Glutamatergic neuron (in vitro differentiated cells): ENCODE measurements around the gene HEATR5B. TPM values are rescaled to one million over a fixed set of nuclear protein-coding genes. Genes with fewer than 3 reads are reported as not detected.

ENCODE experiments used
- DNase-seq: peaks from one replicate; pipeline ENCODE4 v3.0.0; 2022
- H3K27ac Mint-ChIP-seq: one replicate; pipeline ENCODE4 v1.8.0; 2020; ENCODE audit warnings: mild to moderate bottlenecking, mixed read lengths, inconsistent platforms; ENCODE audit not compliant: unreplicated experiment
- H3K27me3 Mint-ChIP-seq: one replicate; pipeline ENCODE4 v1.8.0; 2020; ENCODE audit warnings: mild to moderate bottlenecking, moderate library complexity, mixed read lengths, inconsistent platforms; ENCODE audit not compliant: unreplicated experiment
- H3K36me3 Mint-ChIP-seq: one replicate; pipeline ENCODE4 v1.8.0; 2020; ENCODE audit warnings: mild to moderate bottlenecking, mixed read lengths, inconsistent platforms; ENCODE audit not compliant: unreplicated experiment
- H3K4me1 Mint-ChIP-seq: one replicate; pipeline ENCODE4 v1.8.0; 2020; ENCODE audit warnings: mild to moderate bottlenecking, low read depth, mixed read lengths, inconsistent platforms; ENCODE audit not compliant: unreplicated experiment
- H3K4me3 Mint-ChIP-seq: one replicate; pipeline ENCODE4 v1.8.0; 2020; ENCODE audit warnings: mild to moderate bottlenecking, mixed read lengths, inconsistent platforms; ENCODE audit not compliant: unreplicated experiment
- H3K9me3 Mint-ChIP-seq: one replicate; pipeline ENCODE4 v1.8.0; 2020; ENCODE audit warnings: mild to moderate bottlenecking, moderate library complexity, mixed read lengths, inconsistent platforms; ENCODE audit not compliant: unreplicated experiment
- total RNA-seq: library from RNA; stranded (reverse); fragmentation: NEBNext Ultra II Directional; extraction: Animal tissue kit (Norgen Biotek cat#: 25700); gene quantifications from one replicate; pipeline ENCODE4 v1.2.1, GENCODE V29; 2021; ENCODE audit not compliant: unreplicated experiment
- TF ChIP-seq, protein P1 (sequence below): fragments of 200-600 bp; sonication (generic); IDR thresholded peaks from one replicate; pipeline ENCODE4 v1.5.0; 2021; ENCODE audit not compliant: partially characterized antibody, unreplicated experiment

Gene HEATR5B
- total RNA-seq, 1 donor from 2014 or later, result 33.5 TPM

DNA sequence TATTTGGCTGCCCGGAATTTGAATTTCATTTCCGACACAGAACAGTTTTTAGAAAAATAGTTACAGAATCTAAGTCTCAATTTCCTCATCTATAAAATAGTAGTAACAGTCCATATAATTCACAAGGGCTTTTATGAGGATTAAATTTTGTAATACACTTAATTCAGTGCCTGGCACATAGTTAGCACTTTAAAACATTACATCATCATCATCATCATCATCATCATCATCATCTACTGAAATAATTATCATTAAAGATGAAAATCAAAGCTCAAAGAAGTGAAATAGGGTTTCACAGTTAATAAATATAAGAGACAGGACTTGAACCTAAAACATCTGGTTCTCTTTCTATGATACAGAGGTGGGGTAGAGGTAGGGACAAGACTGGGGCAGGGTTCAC, 13.2 kb downstream of the HEATR5B start:
- H3K9me3 Mint-ChIP-seq, result no peaks in the 10 kb centered on the region
- peaks cover 7% of the 10 kb centered on the region for H3K36me3 Mint-ChIP-seq
- TF ChIP-seq, protein P1, sequence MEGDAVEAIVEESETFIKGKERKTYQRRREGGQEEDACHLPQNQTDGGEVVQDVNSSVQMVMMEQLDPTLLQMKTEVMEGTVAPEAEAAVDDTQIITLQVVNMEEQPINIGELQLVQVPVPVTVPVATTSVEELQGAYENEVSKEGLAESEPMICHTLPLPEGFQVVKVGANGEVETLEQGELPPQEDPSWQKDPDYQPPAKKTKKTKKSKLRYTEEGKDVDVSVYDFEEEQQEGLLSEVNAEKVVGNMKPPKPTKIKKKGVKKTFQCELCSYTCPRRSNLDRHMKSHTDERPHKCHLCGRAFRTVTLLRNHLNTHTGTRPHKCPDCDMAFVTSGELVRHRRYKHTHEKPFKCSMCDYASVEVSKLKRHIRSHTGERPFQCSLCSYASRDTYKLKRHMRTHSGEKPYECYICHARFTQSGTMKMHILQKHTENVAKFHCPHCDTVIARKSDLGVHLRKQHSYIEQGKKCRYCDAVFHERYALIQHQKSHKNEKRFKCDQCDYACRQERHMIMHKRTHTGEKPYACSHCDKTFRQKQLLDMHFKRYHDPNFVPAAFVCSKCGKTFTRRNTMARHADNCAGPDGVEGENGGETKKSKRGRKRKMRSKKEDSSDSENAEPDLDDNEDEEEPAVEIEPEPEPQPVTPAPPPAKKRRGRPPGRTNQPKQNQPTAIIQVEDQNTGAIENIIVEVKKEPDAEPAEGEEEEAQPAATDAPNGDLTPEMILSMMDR, result no peak
- DNase-seq, result no peak
- no peaks in the 10 kb centered on the region for H3K27me3 Mint-ChIP-seq
- no peaks in the 10 kb centered on the region for H3K4me1 Mint-ChIP-seq
- no peak overlapping the region for H3K4me3 Mint-ChIP-seq
- no peak overlapping the region for H3K27ac Mint-ChIP-seq

DNA sequence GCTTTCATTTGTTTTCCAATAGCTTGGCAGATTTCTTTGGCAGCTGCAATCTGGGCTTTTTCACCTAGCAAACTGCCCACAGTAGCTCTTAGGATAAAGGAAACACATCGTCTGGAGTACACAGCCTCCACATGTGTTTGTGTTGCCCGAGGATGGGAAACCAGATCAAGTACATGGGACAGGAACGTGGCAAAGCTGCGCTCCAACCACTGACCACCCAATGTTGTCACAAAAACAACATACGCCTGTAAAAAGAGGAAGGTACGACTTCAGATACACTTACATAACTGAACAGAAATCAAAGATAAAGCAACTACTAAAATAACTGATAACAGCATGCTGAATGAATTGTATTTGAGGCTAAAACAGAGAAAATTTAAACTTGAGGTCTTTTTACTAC, 15.5 kb downstream of the HEATR5B start:
- no peak overlapping the region for H3K27ac Mint-ChIP-seq
- no peak for DNase-seq
- H3K9me3 Mint-ChIP-seq, result no peaks in the 10 kb centered on the region
- TF ChIP-seq, protein P1, result no peak
- no peak overlapping the region for H3K4me3 Mint-ChIP-seq
- no peaks in the 10 kb centered on the region for H3K27me3 Mint-ChIP-seq
- H3K4me1 Mint-ChIP-seq, result no peaks in the 10 kb centered on the region
- H3K36me3 Mint-ChIP-seq, result no peaks in the 10 kb centered on the region

DNA sequence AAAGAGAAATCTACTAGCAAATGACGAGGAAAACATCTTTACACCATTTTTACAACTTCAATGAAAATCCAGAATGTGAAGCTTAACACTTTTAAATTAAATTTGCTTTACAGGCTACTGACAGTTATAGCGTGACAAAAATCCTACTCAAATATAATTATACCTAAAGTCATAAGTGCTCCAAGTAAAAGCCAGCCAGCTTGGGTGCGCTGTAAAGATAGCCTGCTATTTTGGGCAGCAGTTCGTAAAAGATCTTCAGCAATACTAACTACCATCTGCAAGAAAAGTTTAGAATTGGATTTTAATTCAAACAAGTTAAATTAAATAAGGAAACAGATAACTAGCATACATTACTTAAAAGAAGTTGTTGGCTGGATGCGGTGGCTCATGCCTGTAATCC, 22.4 kb downstream of the HEATR5B start:
- no peaks in the 10 kb centered on the region for H3K36me3 Mint-ChIP-seq
- no peak for DNase-seq

DNA sequence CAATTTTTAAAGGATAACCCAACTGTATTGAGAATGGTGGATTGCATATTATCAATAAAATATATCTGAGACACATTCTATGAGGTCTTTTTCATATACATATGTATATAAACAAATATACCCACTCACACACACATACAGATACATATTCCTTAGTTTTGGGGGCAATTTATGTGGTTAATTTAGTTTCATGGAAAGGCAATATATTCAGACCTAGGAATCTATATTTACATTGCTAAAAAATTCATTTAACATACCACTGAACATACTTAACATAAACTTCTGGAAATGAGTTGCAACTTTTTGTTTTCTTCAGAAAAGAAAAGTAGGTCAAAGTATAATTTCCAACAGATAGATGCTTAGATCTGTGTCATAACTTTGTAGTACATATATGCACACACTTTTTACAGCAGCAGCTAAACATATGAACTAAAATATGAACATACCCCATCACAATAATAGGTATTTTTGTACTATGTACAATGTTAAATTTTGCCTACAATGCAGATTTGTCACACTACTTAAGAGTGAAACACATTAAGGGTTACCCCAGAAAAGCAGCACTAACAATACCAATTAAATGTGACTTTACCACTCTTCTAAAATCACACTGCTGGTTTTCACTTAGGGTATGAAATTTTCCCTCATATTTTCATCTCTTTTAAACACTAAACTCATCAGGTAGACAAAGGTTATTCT, 23.0 kb downstream of the HEATR5B start:
- Mint-ChIP-seq H3K36me3 (no peaks in the 10 kb centered on the region), H3K9me3 (no peaks in the 10 kb centered on the region), H3K4me1 (peaks cover 6% of the 10 kb centered on the region), H3K27ac (no peak overlapping the region), H3K4me3 (no peak overlapping the region), H3K27me3 (no peaks in the 10 kb centered on the region)
- DNase-seq, result no peak
- TF ChIP-seq, protein P1, result no peak

More for the DNA sequence above, 22.4 kb downstream of the HEATR5B start:
- TF ChIP-seq, protein P1, result no peak
- H3K4me1 Mint-ChIP-seq, result peaks cover 6% of the 10 kb centered on the region
- no peak overlapping the region for H3K27ac Mint-ChIP-seq
- no peak overlapping the region for H3K4me3 Mint-ChIP-seq
- H3K9me3 Mint-ChIP-seq, result no peaks in the 10 kb centered on the region
- H3K27me3 Mint-ChIP-seq, result no peaks in the 10 kb centered on the region

DNA sequence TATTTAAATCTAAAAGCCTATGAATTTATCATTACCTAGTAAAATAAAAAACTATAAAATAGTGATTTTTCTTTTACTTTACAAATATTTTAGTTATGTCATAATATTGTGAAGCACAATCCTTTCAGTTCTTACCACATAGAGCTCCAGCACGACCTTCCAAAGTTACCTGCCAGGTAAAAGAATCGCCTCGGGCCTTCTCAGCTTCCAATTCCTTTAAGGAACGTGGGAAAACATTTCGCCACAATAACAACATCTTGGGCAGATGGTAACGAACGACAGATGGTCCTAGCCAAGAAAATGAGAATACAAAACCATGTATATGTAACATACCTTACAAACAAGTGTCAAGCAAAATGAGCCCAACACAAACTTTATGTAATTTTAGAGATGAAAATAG, 23.7 kb downstream of the HEATR5B start:
- DNase-seq, result no peak
- Mint-ChIP-seq H3K4me3 (peak overlapping the region; percentile 49), H3K27me3 (no peaks in the 10 kb centered on the region), H3K9me3 (no peaks in the 10 kb centered on the region), H3K27ac (no peak overlapping the region), H3K36me3 (no peaks in the 10 kb centered on the region), H3K4me1 (peaks cover 6% of the 10 kb centered on the region)
- TF ChIP-seq, protein P1, result no peak
